ENCODE data around the gene FAM133A.

Gene FAM133A

GRCh38 chrX:93760163-93760562, 86.2 kb downstream of the FAM133A start:
- TF ChIP-seq REST (IDR thresholded peaks at IDR 0.05; ENCODE audit: low read depth) (no peak), CEBPB (IDR thresholded peaks at IDR 0.05) (no peak), TAF1 (IDR thresholded peaks at IDR 0.05; ENCODE audit: low read depth) (no peak), RAD21 (IDR thresholded peaks at IDR 0.05; ENCODE audit: low read depth) (no peak), ZBTB7A (IDR thresholded peaks at IDR 0.05; ENCODE audit: low read depth) (no peak), NFIC (IDR thresholded peaks at IDR 0.05) (no peak), TCF12 (IDR thresholded peaks at IDR 0.05; ENCODE audit: low read depth) (no peak), YY1 (IDR thresholded peaks at IDR 0.05; ENCODE audit: low read depth) (no peak), USF1 (IDR thresholded peaks at IDR 0.05) (no peak), TEAD4 (IDR thresholded peaks at IDR 0.05) (no peak), FOXM1 (IDR thresholded peaks at IDR 0.05; ENCODE audit: borderline replicate concordance, low read depth) (no peak), EGR1 (IDR thresholded peaks at IDR 0.05) (no peak), EP300 (IDR thresholded peaks at IDR 0.05; ENCODE audit: borderline replicate concordance) (no peak), MAX (IDR thresholded peaks at IDR 0.05) (no peak), CREB1 (IDR thresholded peaks at IDR 0.05; ENCODE audit: low read depth) (no peak)
